GM18858 (cell line): ENCODE measurements around the gene ARID1B.

ENCODE experiments used
- ATAC-seq: cut with Tn5 transposase; IDR thresholded peaks from one replicate; pipeline ENCODE4 v1.9.1; 2021; ENCODE audit not compliant: unreplicated experiment

Gene ARID1B

GRCh38 chr6:157117431-157118095 is 340.4 kb downstream of the ARID1B start:
- ATAC-seq = no peak

GRCh38 chr6:157119502-157120027 is 342.4 kb downstream of the ARID1B start:
- no peak for ATAC-seq

GRCh38 chr6:157120534-157121232 is 343.5 kb downstream of the ARID1B start:
- no peak for ATAC-seq

GRCh38 chr6:157121897-157122296 is 344.7 kb downstream of the ARID1B start:
- no peak for ATAC-seq

DNA sequence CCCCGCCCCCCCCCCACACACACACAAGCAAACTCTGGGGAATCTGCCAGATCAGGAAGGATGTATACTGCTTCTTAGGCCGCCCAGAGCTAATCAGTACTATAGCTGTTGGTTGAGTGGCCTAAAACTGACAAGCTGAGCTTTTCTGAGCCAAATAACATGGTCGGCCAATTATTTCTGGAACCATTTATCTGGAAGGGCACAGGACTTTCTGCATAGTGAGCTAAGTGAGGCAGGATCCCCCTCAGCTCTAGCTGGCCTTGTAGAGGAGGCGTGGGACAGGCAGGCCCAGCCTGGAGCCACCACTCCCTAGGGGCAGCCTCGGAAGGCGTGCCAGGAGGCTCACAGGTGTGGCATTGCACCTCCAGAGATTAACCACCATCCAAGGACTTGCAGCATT is 346.1 kb downstream of the ARID1B start:
- ATAC-seq = no peak

DNA sequence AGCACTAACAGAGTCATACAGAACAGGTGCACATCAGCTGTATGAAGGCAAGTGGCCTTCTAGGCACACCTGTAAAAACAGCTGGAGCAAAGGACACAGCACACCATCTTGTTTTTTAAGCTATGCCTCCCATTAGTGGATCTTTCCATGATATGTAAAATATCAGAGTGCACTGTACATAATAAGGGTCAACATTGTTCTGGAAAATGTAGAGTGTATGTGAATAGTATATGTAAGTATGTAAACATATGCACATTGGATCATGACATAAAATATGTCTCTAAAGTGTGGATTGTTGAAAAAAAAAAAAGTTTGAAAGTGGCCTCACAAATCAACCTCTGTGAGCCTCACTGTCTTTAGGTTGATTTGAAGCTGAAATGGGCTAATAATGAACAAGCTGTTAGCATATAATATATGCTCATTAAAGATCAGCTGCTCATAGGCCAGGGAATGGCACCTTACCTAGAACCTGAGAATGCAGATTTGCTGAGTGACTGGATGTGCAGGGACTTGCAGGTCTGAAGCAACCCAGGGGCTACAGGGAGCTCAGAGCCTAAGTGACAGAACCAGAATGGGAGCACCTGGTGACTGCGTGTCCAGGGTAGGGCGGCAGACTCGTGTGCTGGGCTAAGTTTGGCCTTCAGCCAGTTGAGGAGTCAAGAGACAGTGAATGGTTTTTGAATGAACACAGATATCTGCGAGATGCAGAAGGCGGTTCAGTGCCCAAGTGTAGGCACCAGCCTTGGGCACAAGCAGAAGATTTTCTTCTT is 347.5 kb downstream of the ARID1B start:
- ATAC-seq = no peak

DNA sequence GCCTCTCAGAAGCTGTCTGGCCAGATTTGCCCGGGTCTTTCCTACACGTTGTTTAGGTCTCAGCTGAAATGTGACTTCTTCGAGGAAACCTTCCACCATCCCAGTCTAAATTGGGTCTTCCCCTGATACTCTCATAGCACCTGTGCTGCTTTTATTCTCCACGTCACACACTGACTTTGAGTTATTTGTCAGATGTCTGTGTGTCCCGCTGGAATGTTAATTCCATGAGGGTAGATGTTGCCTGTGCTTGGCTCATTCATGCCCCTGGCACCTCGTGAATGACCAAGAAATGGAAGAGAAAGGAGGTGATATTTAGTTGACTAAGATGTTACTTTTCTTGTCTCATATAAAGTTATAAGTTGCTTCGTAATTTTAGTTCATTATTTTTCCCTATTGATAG is 348.4 kb downstream of the ARID1B start:
- ATAC-seq = no peak

- no peak for ATAC-seq
Observed at GRCh38 chr6:157126183-157127098, 349.3 kb downstream of the ARID1B start.

DNA sequence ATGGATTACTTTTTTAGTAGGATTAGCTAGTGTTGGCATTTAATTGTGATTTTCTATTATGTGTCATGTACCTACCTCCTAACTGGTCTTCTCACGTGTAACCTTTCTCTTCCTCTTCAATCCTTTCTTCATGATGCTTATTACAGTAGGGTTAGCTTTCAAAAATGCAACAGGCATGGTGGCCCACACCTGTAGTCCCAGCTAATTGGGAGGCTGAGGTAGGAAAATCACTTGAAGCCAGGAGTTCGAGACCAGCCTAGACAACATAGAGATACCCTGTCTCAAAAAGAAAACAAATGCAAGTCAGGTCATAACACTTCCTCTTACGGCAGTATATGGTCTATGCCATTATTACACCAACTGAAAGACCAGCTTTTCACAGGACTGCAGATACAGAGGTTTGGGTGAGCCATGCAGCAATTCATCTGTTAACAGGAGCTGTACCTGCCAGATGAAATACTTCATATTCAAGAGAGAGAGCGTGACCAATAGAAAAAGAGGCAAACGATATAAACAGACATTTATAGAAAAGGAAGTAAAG is 351.1 kb downstream of the ARID1B start:
- no peak for ATAC-seq

DNA sequence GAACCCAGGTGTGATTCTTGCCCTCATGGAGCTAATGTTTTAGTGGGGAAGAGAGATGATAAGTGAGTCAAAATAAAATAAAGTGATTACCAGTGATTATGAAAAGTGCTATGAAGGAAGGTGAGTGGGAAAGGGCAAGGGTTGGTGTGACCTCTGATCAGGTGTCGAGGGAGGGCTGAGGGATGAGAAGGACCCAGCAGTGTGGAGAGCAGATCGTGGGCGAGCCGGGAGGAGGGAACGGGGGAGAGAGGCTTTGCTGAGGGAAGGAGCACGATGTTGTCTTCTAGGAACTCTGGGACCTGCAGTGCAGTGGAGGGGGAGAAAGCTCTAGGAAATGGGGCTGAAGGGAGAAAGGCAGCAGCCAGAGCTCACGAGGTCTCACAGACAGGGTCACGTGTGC is 354.1 kb downstream of the ARID1B start:
- ATAC-seq = no peak

- no peak for ATAC-seq
Observed at GRCh38 chr6:157133856-157134255, 356.7 kb downstream of the ARID1B start.

- ATAC-seq = no peak
Observed at GRCh38 chr6:157134402-157135047, 357.3 kb downstream of the ARID1B start.

- ATAC-seq = no peak
Observed at GRCh38 chr6:157135691-157136090, 358.5 kb downstream of the ARID1B start.

- ATAC-seq = no peak
Observed at GRCh38 chr6:157137501-157137900, 360.3 kb downstream of the ARID1B start.

DNA sequence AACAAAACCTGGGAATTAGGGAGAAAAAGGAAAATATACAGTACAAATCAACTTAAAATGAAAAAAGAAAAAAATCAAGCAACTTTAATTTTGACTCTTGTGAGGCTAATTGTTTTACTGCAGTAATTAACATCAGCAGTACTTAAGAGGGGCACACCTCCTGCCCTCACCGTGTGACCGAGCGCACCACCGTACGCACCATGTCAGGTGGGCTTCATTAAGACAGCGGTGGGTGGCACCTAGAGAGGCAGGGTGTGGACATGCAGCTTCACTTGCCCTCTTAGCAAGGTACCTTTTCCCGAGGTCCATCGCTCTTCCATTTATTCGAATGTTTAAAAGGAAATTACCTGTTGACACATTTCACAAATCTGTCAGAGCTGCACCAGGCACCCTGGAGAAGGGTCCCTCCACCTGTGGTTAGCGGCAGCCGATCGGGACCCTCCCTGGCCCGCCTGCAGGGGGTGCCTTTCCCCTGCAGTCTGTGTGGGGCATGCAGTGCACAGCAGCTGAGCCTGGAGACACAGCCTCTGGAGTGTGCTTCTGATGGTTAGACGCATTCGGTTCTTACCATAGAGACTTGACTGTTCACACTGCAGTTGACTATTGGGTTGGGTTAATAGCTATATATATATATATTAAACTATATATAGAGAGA is 362.0 kb downstream of the ARID1B start:
- ATAC-seq = no peak

DNA sequence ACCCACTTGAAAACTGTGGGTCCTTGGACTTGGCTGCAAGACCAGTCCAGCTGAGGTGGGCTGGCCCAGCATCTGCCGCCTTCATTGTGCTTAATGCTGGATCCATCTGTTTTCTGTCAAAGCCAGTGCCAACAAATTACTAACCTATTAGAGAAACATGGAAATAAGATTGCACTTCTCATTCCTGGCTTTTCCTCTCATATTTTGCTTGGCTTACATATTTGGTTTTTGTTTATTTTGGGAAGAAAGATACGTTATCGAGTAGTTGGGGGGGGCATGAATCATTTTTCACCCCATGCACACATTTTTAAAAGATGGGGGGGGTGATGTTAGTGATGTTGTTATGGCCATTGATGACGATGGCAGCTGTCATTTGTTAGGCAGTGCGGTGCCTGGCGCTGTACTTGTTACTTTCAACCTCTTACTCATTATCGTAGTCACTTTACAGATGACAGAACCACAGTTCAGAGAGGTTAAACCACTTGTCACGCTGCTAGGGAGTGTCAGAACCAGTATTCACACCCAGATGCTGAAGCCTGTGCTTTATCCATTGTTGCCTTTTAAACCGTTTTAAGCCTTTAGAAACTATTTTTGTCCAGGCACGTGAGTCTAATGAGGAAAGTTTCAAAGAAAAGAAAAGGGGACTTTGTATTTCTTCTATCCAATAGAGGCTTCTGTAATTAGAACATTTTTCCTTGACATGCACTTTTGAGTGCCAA is 366.2 kb downstream of the ARID1B start:
- ATAC-seq = no peak

DNA sequence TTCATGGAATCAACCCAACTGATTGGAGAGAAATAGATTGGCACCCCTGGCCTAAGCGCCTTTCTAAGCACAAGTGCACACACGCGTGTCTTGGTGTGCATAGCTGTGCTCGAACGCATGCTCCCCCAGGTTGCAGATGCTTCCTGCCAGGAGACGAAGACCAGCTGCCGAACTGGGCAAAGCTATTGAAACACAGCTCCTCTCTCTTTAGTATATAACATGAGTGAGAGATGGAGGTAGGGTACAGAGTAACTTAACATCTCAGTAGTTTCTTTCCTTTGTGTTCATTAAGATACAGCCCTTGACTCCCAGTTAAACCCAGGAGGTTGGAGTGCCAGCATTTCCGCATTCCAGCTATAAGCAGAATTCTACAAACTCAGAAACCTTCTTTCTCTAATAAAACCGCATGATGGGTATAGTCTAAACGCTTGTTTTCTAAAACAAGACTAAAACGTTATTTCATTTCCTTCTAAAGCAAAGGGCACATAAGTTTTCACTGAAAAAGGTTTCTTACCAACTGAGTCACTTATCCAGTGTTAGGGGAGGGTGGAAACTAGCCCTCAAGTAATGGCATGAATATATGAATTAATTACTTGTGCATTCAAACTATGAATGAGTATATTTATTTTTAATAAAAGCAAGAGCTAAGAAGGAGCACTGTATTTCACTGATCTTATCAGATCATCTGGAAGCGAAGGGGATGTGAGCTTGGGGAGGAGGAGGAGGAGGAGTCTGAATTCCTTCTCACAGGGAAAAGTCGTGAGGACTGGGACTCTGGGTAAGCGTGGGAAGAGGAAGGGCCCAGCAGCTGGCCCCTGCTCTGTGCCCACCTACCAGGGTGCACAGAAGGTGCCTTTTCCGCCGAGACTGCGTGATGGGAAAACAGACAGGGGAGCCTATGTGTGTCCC is 367.0 kb downstream of the ARID1B start:
- no peak for ATAC-seq
